Duodenal mucosa (tissue), 2 donors: ENCODE results near the gene SPO11.

ENCODE experiments used
- H3K27ac ChIP-seq: one replicate; pipeline ENCODE4 v1.7.0; 2013; ENCODE audit warnings: low read depth, low read length
- H3K27me3 ChIP-seq, 2 donors: one replicate each; pipeline ENCODE4 v1.7.0; 2013; ENCODE audit warnings: low read length in 2 of 2, control low read depth in 1 of 2; ENCODE audit not compliant: insufficient read depth in 2 of 2, control insufficient read depth in 1 of 2
- H3K36me3 ChIP-seq, 2 donors: one replicate each; pipeline ENCODE4 v1.7.0; 2013; ENCODE audit warnings: low read length in 2 of 2, control low read depth in 1 of 2; ENCODE audit not compliant: insufficient read depth in 2 of 2, control insufficient read depth in 1 of 2
- H3K4me1 ChIP-seq, 2 donors: one replicate each; pipeline ENCODE4 v1.7.0; 2013; ENCODE audit warnings: low read length in 2 of 2, control low read depth in 1 of 2; ENCODE audit not compliant: insufficient read depth in 2 of 2, control insufficient read depth in 1 of 2
- H3K4me3 ChIP-seq, 2 donors: one replicate each; pipeline ENCODE4 v1.7.0; 2013; ENCODE audit warnings: low read length in 2 of 2, low read depth in 1 of 2
- H3K9ac ChIP-seq, 2 donors: one replicate each; pipeline ENCODE4 v1.7.0; 2013; ENCODE audit warnings: low read length in 2 of 2, low read depth in 1 of 2
- H3K9me3 ChIP-seq, 2 donors: one replicate each; pipeline ENCODE4 v1.7.0; 2013; ENCODE audit warnings: low read length in 2 of 2, control low read depth in 1 of 2; ENCODE audit not compliant: control insufficient read depth in 1 of 2

The SPO11 gene

DNA sequence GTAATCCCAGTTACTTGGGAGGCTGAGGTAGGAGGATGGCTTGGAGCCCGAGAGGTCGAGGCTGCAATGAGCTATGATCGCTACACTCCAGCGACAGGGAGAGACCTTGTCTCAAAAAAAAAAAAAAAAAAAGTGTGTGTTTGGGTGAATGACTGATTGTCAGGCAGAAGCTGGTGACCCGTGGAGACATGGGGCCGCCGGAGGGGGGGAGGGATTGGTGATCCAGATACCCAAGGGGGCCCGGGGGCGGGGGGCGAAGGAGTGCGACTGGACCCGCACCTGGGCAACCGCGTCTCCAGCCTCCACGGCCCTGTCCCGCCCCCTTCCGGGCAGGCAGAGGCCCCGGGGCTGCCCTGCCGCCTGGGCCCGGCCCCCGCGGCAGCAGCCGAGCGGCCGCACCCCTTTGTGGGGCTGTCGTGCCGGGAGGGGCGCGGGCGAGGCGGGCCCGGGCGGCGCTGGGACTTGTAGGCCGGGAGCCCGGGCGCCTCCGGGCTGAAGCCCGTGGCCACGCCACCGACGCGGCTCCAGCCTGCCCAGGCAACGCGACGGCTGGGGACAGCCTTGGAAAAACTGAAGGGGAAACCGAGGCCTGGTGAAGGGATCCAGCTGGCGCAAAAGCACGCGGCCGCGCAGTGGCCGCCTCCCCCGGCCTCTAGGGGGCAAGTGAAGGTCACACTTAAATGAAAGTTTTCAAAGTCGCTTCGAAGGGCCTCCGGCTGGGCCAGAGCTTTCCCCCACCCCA lies 59.5 kb downstream of the SPO11 start:
- Histone ChIP-seq H3K27me3 (no peaks in the 10 kb centered on the region), H3K9me3 (no peaks in the 10 kb centered on the region), H3K36me3 (peaks cover 0 to 15% of the 10 kb centered on the region in 2 donors), H3K4me1 (peaks cover 19 to 36% of the 10 kb centered on the region in 2 donors), H3K4me3 (peak overlapping the region; percentile 53), H3K9ac (peak overlapping the region; percentile 8 to 50), H3K27ac (peak overlapping the region; percentile 8)

DNA sequence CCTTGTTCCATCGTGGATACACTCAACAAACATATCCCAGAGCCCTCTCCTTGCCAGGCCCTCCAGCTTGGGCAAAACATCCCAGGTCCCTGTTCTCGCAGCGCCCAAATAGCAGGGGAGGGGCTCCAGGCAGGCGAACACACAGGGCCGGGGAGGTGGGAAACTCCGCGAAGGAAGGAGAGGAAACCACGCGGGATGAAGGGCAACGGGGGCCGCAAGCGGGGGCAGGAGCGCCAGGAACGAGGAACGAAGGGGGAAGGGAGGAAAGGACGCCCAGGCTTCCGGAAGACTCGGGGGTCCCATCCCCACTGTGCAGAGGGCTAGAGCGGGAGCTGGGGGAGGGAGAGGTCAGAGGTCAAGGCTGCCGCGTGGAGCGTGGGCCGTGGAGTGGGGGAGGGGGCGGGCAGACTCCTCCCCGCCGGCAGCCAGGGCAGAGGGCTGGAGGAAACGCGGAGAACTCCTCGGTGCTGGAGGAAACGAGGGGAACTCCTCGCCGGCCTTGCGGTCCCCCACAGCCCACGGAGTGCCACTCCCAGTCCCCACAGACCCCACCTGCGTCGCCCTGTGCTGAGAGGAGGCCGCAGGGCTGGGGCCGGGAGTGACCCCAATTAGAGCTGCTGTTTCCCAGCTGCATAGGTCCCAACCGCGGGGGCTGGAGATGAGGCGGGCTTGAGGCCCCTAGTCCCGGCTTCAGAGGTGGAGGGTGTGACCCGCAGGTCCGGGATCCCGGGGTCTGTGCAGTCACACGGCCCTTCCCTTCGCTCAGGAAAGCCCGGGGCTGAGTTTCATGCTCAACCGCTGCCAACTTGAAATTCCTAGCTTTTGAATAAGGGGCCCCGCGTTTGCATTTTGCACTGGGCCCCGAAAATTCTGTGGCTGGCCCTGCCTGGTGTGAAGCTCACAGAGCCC lies 60.3 kb downstream of the SPO11 start:
- Histone ChIP-seq H3K27me3 (no peaks in the 10 kb centered on the region), H3K27ac (peak overlapping the region; percentile 8), H3K9me3 (no peaks in the 10 kb centered on the region), H3K36me3 (peaks cover 4 to 15% of the 10 kb centered on the region in 2 donors), H3K4me1 (peaks cover 19 to 37% of the 10 kb centered on the region in 2 donors), H3K9ac (peak overlapping the region; percentile 8 to 50), H3K4me3 (peak overlapping the region; percentile 53)

DNA sequence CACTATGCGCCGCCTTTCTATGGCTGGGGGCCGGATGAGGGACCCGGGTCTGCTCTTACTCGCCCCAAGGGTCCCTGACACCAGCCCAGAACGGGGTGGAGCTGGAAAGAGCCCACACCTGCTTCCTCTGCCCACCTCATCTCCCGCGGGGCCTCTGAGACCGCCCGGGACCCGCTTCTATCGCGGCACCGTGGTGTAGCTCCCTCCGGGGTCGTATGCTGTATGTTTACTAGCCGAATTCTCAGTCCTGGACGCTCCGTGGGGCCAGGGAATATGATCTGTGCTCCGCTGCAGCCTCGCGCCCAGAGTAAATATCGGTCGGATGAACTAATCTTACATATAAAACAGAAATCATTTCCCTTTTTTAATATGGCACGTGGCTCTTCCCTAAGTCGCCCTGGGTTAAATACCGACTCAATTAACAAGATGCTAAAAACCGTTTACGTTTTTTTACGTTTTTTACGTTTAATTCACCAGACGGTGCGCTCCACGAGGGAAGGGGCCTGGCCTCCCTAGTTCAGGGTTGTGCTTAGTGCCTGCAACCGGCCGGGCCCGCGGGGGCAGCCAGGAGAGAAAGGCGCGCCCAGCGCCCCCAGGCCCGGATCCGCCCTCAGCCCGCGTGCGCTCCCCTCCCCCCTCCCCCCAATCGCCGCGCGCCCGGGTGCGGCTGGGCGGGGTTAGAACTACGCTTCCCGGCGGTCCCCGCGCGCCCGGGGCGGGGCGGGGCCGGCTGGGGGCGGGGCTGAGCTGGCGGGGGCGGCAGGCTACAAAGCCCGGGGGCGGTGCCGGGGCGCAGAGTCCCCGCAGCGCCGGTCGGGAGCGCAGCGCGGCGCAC lies 61.2 kb downstream of the SPO11 start, which contains the start of gene RBM38:
RBM38 (plus strand) TSS at position 793 of the 835 bp plus-strand sequence. CDS start 186 bp downstream, outside the sequence.
- Histone ChIP-seq H3K4me3 (peak within 1 kb of the TSS; percentile 72 to 77), H3K27ac (peak within 1 kb of the TSS; percentile 56), H3K27me3 (no peaks in the 10 kb centered on the region), H3K9me3 (no peaks in the 10 kb centered on the region), H3K36me3 (peaks cover 5 to 15% of the 10 kb centered on the region in 2 donors), H3K9ac (peak within 1 kb of the TSS; percentile 48 to 72), H3K4me1 (peaks cover 19 to 37% of the 10 kb centered on the region in 2 donors)

DNA sequence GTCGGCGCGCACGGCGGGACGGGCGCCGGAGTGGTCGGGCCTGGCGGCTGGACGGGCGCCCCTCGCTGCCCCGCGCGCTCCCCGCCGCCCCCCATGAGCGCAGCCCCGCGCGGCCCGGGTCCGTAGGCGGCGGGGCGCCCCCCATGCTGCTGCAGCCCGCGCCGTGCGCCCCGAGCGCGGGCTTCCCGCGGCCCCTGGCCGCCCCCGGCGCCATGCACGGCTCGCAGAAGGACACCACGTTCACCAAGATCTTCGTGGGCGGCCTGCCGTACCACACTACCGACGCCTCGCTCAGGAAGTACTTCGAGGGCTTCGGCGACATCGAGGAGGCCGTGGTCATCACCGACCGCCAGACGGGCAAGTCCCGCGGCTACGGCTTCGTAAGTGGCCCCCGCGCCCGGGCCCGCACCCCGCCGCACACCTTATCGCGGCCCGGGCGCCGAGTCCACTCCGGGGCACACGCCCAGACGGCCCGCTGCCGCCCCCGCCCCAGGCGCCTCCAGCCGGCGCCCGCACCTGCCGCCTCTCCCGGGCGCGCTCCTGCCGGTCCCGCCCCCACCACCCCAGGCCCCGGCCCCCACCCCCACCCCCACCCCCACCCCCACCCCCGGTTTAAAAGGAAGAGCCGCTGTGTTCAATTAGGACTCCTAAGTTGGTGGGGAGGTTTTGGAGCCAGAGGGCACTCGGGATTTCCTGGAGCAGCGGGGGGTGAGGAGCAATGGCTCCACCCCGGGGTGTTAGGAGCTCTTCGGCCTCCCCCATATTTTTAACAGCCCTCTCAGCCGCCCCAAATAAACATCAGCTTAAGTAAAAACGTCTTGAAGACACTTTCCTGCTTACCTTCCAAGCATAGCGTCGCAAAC lies 62.1 kb downstream of the SPO11 start:
- peak overlapping the region; percentile 56 for H3K27ac ChIP-seq
- peak overlapping the region; percentile 48 to 72 for H3K9ac ChIP-seq
- H3K27me3 ChIP-seq, result no peaks in the 10 kb centered on the region
- peaks cover 9 to 22% of the 10 kb centered on the region in 2 donors for H3K36me3 ChIP-seq
- no peaks in the 10 kb centered on the region for H3K9me3 ChIP-seq
- H3K4me1 ChIP-seq, result peaks cover 19 to 37% of the 10 kb centered on the region in 2 donors
- H3K4me3 ChIP-seq, result peak overlapping the region; percentile 72 to 77

DNA sequence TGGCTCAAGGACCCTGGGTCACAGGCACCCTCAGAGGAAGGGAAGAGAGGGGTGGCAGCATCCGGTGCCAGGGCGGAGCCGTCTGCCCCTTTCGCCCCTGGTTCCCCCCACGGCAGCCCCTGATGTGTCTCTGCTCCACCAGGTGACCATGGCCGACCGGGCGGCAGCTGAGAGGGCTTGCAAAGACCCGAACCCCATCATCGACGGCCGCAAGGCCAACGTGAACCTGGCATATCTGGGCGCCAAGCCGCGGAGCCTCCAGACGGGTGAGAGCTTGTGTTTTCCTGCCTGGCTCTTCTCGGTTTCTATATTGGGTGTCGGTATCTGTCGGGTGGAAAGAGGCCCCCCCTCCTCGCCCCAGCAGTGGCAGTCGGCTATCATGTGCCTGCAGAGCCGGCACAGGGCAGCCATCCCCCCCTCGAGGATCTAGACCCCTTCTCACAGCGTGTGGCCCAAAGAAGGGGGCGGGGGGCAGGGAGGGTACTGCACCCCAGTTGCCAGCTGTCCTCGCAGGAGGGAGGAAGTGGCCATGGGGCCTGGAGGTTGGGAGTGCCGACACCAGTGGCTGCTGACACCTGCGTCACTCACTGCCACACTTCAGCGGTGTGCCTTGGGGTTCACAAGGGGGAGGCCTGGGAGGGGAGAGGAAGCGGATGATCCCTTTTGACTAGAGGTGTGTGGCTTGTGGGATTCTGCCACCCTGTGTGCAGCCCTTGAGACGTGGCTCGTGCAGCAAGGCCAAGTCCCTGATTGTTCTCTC lies 63.1 kb downstream of the SPO11 start:
- H3K9me3 ChIP-seq, result no peaks in the 10 kb centered on the region
- H3K4me3 ChIP-seq, result peak overlapping the region; percentile 72 to 77
- H3K27ac ChIP-seq, result peak overlapping the region; percentile 39
- H3K36me3 ChIP-seq, result peaks cover 13 to 32% of the 10 kb centered on the region in 2 donors
- peaks cover 26 to 46% of the 10 kb centered on the region in 2 donors for H3K4me1 ChIP-seq
- peak overlapping the region; percentile 48 to 72 for H3K9ac ChIP-seq
- no peaks in the 10 kb centered on the region for H3K27me3 ChIP-seq
